Breast epithelium (tissue), 3 donors: ENCODE results near the gene CHMP5.

Source experiments
- POLR2A ChIP-seq: fragments of 450-650 bp; IDR thresholded peaks from one replicate; pipeline ENCODE4 v1.6.1; 2016; ENCODE audit warnings: antibody characterized with exemption, mild to moderate bottlenecking, moderate library complexity
- TF ChIP-seq, protein P1 (sequence below), 3 donors: fragments of 450-650 bp; IDR thresholded peaks; one replicate each; pipeline ENCODE4 v1.5.1; 2016 to 2017; ENCODE audit warnings: antibody characterized with exemption in 3 of 3, mild to moderate bottlenecking in 3 of 3, moderate library complexity in 3 of 3

DNA sequence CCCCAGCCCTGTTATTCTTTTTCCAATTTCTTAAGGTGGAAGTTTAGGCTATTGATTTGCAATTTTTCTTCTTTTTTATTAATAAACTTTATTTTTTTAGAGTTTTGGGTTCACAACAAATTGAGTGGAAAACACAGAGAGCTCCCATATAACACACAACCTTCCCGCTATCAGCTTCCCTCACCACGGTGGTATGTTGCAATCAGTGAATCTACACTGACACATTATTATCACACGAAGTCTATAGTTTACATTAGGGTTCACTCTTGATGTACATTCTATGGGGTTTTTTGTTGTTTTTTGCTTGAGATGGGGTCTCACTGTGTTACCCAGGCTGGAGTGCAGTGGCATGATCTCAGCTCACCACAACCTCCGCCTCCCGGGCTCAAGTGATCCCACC lies 20.7 kb downstream of the CHMP5 start:
- no peak for TF ChIP-seq POLR2A
- TF ChIP-seq, protein P1, sequence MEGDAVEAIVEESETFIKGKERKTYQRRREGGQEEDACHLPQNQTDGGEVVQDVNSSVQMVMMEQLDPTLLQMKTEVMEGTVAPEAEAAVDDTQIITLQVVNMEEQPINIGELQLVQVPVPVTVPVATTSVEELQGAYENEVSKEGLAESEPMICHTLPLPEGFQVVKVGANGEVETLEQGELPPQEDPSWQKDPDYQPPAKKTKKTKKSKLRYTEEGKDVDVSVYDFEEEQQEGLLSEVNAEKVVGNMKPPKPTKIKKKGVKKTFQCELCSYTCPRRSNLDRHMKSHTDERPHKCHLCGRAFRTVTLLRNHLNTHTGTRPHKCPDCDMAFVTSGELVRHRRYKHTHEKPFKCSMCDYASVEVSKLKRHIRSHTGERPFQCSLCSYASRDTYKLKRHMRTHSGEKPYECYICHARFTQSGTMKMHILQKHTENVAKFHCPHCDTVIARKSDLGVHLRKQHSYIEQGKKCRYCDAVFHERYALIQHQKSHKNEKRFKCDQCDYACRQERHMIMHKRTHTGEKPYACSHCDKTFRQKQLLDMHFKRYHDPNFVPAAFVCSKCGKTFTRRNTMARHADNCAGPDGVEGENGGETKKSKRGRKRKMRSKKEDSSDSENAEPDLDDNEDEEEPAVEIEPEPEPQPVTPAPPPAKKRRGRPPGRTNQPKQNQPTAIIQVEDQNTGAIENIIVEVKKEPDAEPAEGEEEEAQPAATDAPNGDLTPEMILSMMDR (IDR thresholded peaks at IDR 0.05) = no peak
